H1 (cell line): Measurements from ENCODE around the gene FAM131A. TPM values are rescaled to one million over a fixed set of nuclear protein-coding genes. Genes with fewer than 3 reads are reported as not detected.
A peak's percentile ranks its signal among the peaks of the same experiment; 100 is the strongest.

Source experiments
- CTCF ChIA-PET: fragments of 300-600 bp; sonication (Branson Sonifier 250); formaldehyde crosslinking; loops from one replicate; lab custom pipeline; 2021; ENCODE audit not compliant: partially characterized antibody; lab: Charles Lee
- POLR2A ChIA-PET: fragments of 300-600 bp; sonication (Branson Sonifier 250); formaldehyde crosslinking; loops from one replicate; lab custom pipeline; 2021; ENCODE audit warnings: inconsistent platforms; ENCODE audit not compliant: partially characterized antibody; lab: Charles Lee
- DNase-seq, 2 experiments: peaks; one replicate each; pipeline versions ENCODE4 v3.0.0 to v3.0.0-alpha.2; 2010 to 2022; ENCODE audit warnings: low spot score in 2 of 2, low read depth in 1 of 2, mixed read lengths in 1 of 2
- FAIRE-seq: peaks from 2 replicates; lab custom pipeline; 2011; peaks lifted over from hg19 to GRCh38; lab: Jason Lieb, UNC
- H2AFZ ChIP-seq: 2 replicates; pipeline ENCODE4 v1.8.1; 2012; ENCODE audit warnings: low read length, inconsistent platforms
- H2AK5ac ChIP-seq: 2 replicates; pipeline ENCODE4 v1.6.1; 2013; ENCODE audit warnings: low read depth, low read length
- H2BK120ac ChIP-seq: replicated peaks from 2 replicates; pipeline ENCODE3; 2013; ENCODE audit warnings: low read depth, low read length, inconsistent platforms
- H2BK12ac ChIP-seq: 2 replicates; pipeline ENCODE4 v1.6.1; 2013; ENCODE audit warnings: low read depth, low read length
- H2BK15ac ChIP-seq: 2 replicates; pipeline ENCODE4 v1.6.1; 2013; ENCODE audit warnings: low read length
- H2BK20ac ChIP-seq: 2 replicates; pipeline ENCODE4 v1.6.1; 2013; ENCODE audit warnings: low read length
- H2BK5ac ChIP-seq: 2 replicates; pipeline ENCODE4 v1.6.1; 2013; ENCODE audit warnings: low read depth, low read length
- H3K14ac ChIP-seq: 2 replicates; pipeline ENCODE4 v1.6.1; 2013; ENCODE audit warnings: inconsistent platforms; ENCODE audit not compliant: insufficient read length
- H3K18ac ChIP-seq: 2 replicates; pipeline ENCODE4 v1.6.1; 2013; ENCODE audit warnings: low read length; ENCODE audit errors: extremely low read depth
- H3K23ac ChIP-seq: 2 replicates; pipeline ENCODE4 v1.6.1; 2013; ENCODE audit warnings: inconsistent platforms; ENCODE audit not compliant: insufficient read length
- H3K23me2 ChIP-seq: 2 replicates; pipeline ENCODE4 v1.6.1; 2013; ENCODE audit warnings: low read depth, low read length
- H3K27ac ChIP-seq: 2 replicates; pipeline ENCODE4 v1.6.1; 2011; ENCODE audit warnings: low read depth, low read length, inconsistent platforms
- H3K27me3 ChIP-seq, 4 experiments: replicated peaks in 1 of 4; 1 replicate in 1 of 4; 2 replicates in 3 of 4; pipeline versions ENCODE4 v1.6.1 to v1.8.1; 2011 to 2013; ENCODE audit warnings: low read length in 3 of 4, mild to moderate bottlenecking in 3 of 4, inconsistent platforms in 2 of 4, mixed read lengths in 2 of 4, moderate library complexity in 1 of 4; ENCODE audit not compliant: control insufficient read depth in 3 of 4, insufficient read depth in 3 of 4; ENCODE audit errors: extremely low read depth in 1 of 4
- H3K36me3 ChIP-seq, 4 experiments: 2 replicates each; pipeline versions ENCODE4 v1.6.1 to v1.8.1; 2011 to 2013; ENCODE audit warnings: mild to moderate bottlenecking in 4 of 4, low read length in 3 of 4, moderate library complexity in 2 of 4, control low read depth in 1 of 4, inconsistent platforms in 1 of 4; ENCODE audit not compliant: insufficient read depth in 4 of 4, control insufficient read depth in 2 of 4
- H3K4ac ChIP-seq: replicated peaks from 2 replicates; pipeline ENCODE3; 2013; ENCODE audit warnings: low read length, low read depth, mixed read lengths, inconsistent platforms; ENCODE audit not compliant: insufficient read length
- H3K4me1 ChIP-seq, 4 experiments: replicated peaks in 1 of 4; 1 replicate in 1 of 4; 2 replicates in 3 of 4; pipeline versions ENCODE4 v1.6.1 to v1.8.1; 2011 to 2013; ENCODE audit warnings: low read length in 3 of 4, inconsistent platforms in 2 of 4, mixed read lengths in 1 of 4; ENCODE audit not compliant: insufficient read depth in 4 of 4, control insufficient read depth in 3 of 4
- H3K4me2 ChIP-seq, 2 experiments: 2 replicates each; pipeline versions ENCODE4 v1.6.1 to v1.8.1; 2011 to 2013; ENCODE audit warnings: low read depth in 2 of 2, low read length in 2 of 2, control low read depth in 1 of 2, inconsistent platforms in 1 of 2, mild to moderate bottlenecking in 1 of 2; ENCODE audit not compliant: insufficient read depth in 1 of 2
- H3K4me3 ChIP-seq, 4 experiments: fragments of 200-600, 300-600 bp in 1 of 4; sonication (generic), shearing (Covaris generic), sonication (Bioruptor Twin) in 1 of 4; 2 replicates each; pipeline versions ENCODE4 v1.5.1 to v1.8.1; 2011 to 2016; ENCODE audit warnings: low read length in 4 of 4, low read depth in 3 of 4, control low read depth in 2 of 4, inconsistent platforms in 2 of 4, mild to moderate bottlenecking in 2 of 4, mixed read lengths in 1 of 4, moderate library complexity in 1 of 4; ENCODE audit not compliant: insufficient read depth in 2 of 4; ENCODE audit errors: extremely low read depth in 1 of 4
- H3K56ac ChIP-seq: replicated peaks from 2 replicates; pipeline ENCODE3; 2013; ENCODE audit warnings: low read depth, mild to moderate bottlenecking, mixed read lengths, low read length, inconsistent platforms; ENCODE audit not compliant: insufficient read length
- H3K79me1 ChIP-seq: 2 replicates; pipeline ENCODE4 v1.6.1; 2013; ENCODE audit warnings: low read depth, low read length, control low read depth
- H3K79me2 ChIP-seq, 2 experiments: 2 replicates each; pipeline versions ENCODE4 v1.6.1 to v1.8.1; 2012 to 2013; ENCODE audit warnings: low read length in 2 of 2, mild to moderate bottlenecking in 2 of 2, inconsistent platforms in 1 of 2; ENCODE audit not compliant: insufficient read depth in 2 of 2, control insufficient read depth in 1 of 2
- H3K9ac ChIP-seq, 4 experiments: replicated peaks in 1 of 4; 1 replicate in 1 of 4; 2 replicates in 3 of 4; pipeline versions ENCODE4 v1.6.1 to v1.8.1; 2011 to 2013; ENCODE audit warnings: low read depth in 3 of 4, low read length in 3 of 4, control low read depth in 2 of 4, mild to moderate bottlenecking in 2 of 4, moderate library complexity in 2 of 4, inconsistent platforms in 1 of 4; ENCODE audit errors: extremely low read depth in 1 of 4
- H3K9me3 ChIP-seq, 2 experiments: 2 replicates each; pipeline versions ENCODE4 v1.6.1 to v1.8.1; 2012 to 2013; ENCODE audit warnings: mild to moderate bottlenecking in 2 of 2, moderate library complexity in 2 of 2, control low read depth in 1 of 2, inconsistent platforms in 1 of 2, low read depth in 1 of 2, low read length in 1 of 2, mixed read lengths in 1 of 2; ENCODE audit not compliant: insufficient read depth in 2 of 2
- H4K20me1 ChIP-seq, 2 experiments: replicated peaks in 1 of 2; 2 replicates each; pipeline versions ENCODE3 to v1.8.1; 2011 to 2013; ENCODE audit warnings: inconsistent platforms in 2 of 2, low read length in 2 of 2, mild to moderate bottlenecking in 1 of 2; ENCODE audit not compliant: insufficient read depth in 2 of 2, control insufficient read depth in 1 of 2
- H4K5ac ChIP-seq: 2 replicates; pipeline ENCODE4 v1.6.1; 2013; ENCODE audit warnings: low read length, low read depth, mixed read lengths, inconsistent platforms; ENCODE audit not compliant: insufficient read length
- H4K8ac ChIP-seq: 2 replicates; pipeline ENCODE4 v1.8.0; 2013; ENCODE audit warnings: mild to moderate bottlenecking, moderate library complexity, low read length, inconsistent platforms; ENCODE audit not compliant: insufficient read depth; ENCODE audit errors: extremely low read depth
- H4K91ac ChIP-seq: replicated peaks from 2 replicates; pipeline ENCODE3; 2013; ENCODE audit warnings: low read length, mixed read lengths, inconsistent platforms; ENCODE audit not compliant: insufficient read length
- ATF2 ChIP-seq: IDR thresholded peaks from 2 replicates; pipeline ENCODE4 v1.6.1; 2012; ENCODE audit warnings: low read length, inconsistent platforms
- KDM4A ChIP-seq: IDR thresholded peaks from one replicate; pipeline ENCODE4 v1.7.1; 2012; ENCODE audit warnings: low read depth, mild to moderate bottlenecking, moderate library complexity, low read length, inconsistent platforms; ENCODE audit not compliant: severe bottlenecking
- POLR2A ChIP-seq, 2 experiments: IDR thresholded peaks; 1 replicate in 1 of 2; 2 replicates in 1 of 2; pipeline ENCODE4 v1.6.1; 2011; ENCODE audit warnings: low read depth in 2 of 2, low read length in 2 of 2, mild to moderate bottlenecking in 2 of 2; ENCODE audit errors: control extremely low read depth in 1 of 2
- WGBS, 2 experiments: shearing (Covaris generic) in 1 of 2; methylation state at CpG; one replicate each; pipeline versions ENCODE4 v1.1.6 to v1.1.7; 2013 to 2015; ENCODE audit warnings: low lambda C conversion rate in 2 of 2, mixed read lengths in 2 of 2, inconsistent platforms in 1 of 2, low coverage in 1 of 2, missing lambda C conversion rate in 1 of 2; ENCODE audit not compliant: insufficient replicate concordance in 2 of 2, insufficient coverage in 1 of 2, insufficient read length in 1 of 2; ENCODE audit errors: extremely low coverage in 1 of 2, missing lambda C conversion rate in 1 of 2; 5-methylcytosine and 5-hydroxymethylcytosine counted together
- polyA plus RNA-seq, 7 experiments: library from polyadenylated mRNA; depleted of rRNA in 3 of 7; stranded (reverse) in 5 of 7; unstranded in 2 of 7; fragments of >200 nt in 5 of 7; fragments of 200-250 nt in 2 of 7; gene quantifications; 1 replicate in 5 of 7; 2 replicates in 1 of 7; 4 replicates in 1 of 7; pipeline versions ENCODE4 v1.2.1 to v1.2.3, GENCODE V29; 2011 to 2013; ENCODE audit warnings: missing spikeins in 2 of 7, mixed read lengths in 2 of 7
- total RNA-seq: library from RNA; stranded (reverse); fragmentation: NEBNext Ultra II Directional; extraction: Animal tissue kit (Norgen Biotek cat#: 25700); gene quantifications from 2 replicates; pipeline ENCODE4 v1.2.1, GENCODE V29; 2021

The FAM131A gene
- total and polyA plus RNA-seq, 2 of the 8 experiments (the other 6 are each of a cell fraction or from before 2014, with no cell fraction given) = 16.0 to 21.9 TPM

GRCh38 chr3:184315543-184315867, 21.9 kb upstream of the FAM131A start:
- Histone ChIP-seq H3K4me2 (peak overlapping the region; percentile 85 to 97), H3K4ac (peak overlapping the region; percentile 85), H3K9me3 (no peaks in the 10 kb centered on the region), H3K23me2 (no peaks in the 10 kb centered on the region; the same call in 1 of the 2 replicates), H4K20me1 (peaks cover 29 to 33% of the 10 kb centered on the region in 2 experiments), H2BK20ac (no peak overlapping the region), H2BK120ac (no peak overlapping the region), H4K8ac (peak overlapping the region; percentile 96; the same call in 1 of the 2 replicates), H3K4me1 (peaks cover 3 to 9% (median 6%) of the 10 kb centered on the region in 4 experiments), H3K36me3 (peaks cover 10 to 38% (median 22%) of the 10 kb centered on the region in 4 experiments; a peak in 7 of 8 replicates), H3K56ac (peak overlapping the region; percentile 46), H4K91ac (no peak overlapping the region), H2AK5ac (no peak overlapping the region), H4K5ac (peak overlapping the region; percentile 80), H2BK5ac (peak overlapping the region; percentile 66; the same call in 1 of the 2 replicates), H3K27ac (peak overlapping the region; percentile 82), H3K9ac (peak overlapping the region; percentile 70 to 99 (median 88)), H3K79me1 (peaks cover 11% of the 10 kb centered on the region), H3K79me2 (peaks cover 37 to 58% of the 10 kb centered on the region in 2 experiments), H3K27me3 (no peaks in the 10 kb centered on the region), H3K4me3 (peak overlapping the region; percentile 44 to 96 (median 77)), H3K23ac (no peak overlapping the region), H2AFZ (no peak overlapping the region), H3K14ac (no peak overlapping the region), H2BK15ac (no peak overlapping the region), H2BK12ac (no peak overlapping the region), H3K18ac (peak overlapping the region; percentile 19; the same call in 1 of the 2 replicates)
- FAIRE-seq (no peak), DNase-seq (no peak)
- 7% methylated on average over 3 of the region's 6 CpGs; no CpG with 5 or more reads in 1 of the 2 experiments for WGBS, 2 experiments
- TF ChIP-seq KDM4A = no peak
- TF ChIP-seq ATF2 = 0 out of 2 replicates have a peak, but pooled peaks have one; percentile 9
- 0 out of 3 replicates have a peak, but pooled peaks of 1 of the 2 experiments have one; percentile 21 for TF ChIP-seq POLR2A (IDR thresholded peaks at IDR 0.05; ENCODE audit: control extremely low read depth in 1 of 2, low read depth in 2 of 2, low read length in 2 of 2)
- POLR2A ChIA-PET = interaction anchor here (0.6 to 12.3 kb wide), 20 partner anchors 10 to 431 kb away, joined by 3 to 148 read pairs (median 4); partner anchors contain the start of genes CLCN2, EIF2B5, FAM131A and PARL
- CTCF ChIA-PET = interaction anchor here (0.6 to 1.9 kb wide), 6 partner anchors 9 to 111 kb away, joined by 3 to 4 read pairs (median 4); no protein-coding TSS in a partner anchor
